Stimulated activated CD4-positive, alpha-beta T cell treated with anti-CD3 and anti-CD28 coated beads, Interleukin-15, amount 100 ng/mL, for 24 hours (primary cell): Measurements from ENCODE around the gene TSPAN9.
"Not testable (repeated sequence)": the region's sequence is repeated elsewhere in the genome, so short reads cannot be mapped to it uniquely, and the experiment has no call there.

Experiments used
- DNase-seq: peaks from one replicate; pipeline ENCODE4 v3.0.0-alpha.2; 2020

The TSPAN9 gene

DNA sequence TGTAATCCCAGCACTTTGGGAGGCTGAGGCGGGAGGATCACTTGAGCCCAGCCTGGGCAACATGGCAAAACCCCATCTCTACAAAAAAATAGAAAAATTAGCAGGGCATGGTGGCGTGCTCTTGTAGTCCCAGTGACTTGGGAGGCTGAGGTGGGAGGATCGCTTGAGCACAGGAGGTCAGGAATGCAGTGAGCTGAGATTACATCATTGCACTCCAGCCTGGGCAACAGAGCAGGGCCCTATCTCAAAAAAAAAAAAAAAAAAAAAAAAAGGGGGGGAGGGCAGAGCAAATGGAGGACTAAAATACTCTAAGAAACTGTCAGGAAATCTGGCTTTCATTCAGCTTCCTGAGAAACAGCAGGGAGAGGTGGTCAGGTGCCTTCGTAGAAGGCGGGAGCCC lies 31.7 kb upstream of the TSPAN9 start:
- DNase-seq: no peak

GRCh38 chr12:3045989-3046388 lies 31.2 kb upstream of the TSPAN9 start:
- no peak for DNase-seq

- DNase-seq: no peak
Measured at GRCh38 chr12:3046441-3047200, 30.6 kb upstream of the TSPAN9 start.

DNA sequence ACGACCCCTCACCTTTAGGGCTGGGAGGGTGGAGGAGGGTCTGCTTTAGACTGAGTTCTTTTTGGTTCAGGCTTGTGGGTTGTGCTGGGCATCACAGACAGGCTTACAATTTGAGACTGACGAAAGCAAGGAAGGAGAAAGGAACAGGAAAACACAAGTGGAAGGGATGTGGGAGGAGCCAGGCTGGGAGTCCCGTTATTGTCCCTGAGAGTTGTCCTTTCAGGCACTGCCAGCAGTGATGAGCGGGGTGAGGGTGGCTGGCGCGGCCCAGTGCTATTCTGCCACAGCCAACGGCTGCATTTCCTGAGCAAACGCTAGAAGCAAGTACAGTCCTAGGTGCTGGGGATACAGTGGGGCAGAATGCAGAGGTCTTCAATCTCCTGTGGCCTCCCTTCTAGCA lies 29.2 kb upstream of the TSPAN9 start:
- DNase-seq: no peak

GRCh38 chr12:3048540-3048939 lies 28.6 kb upstream of the TSPAN9 start:
- DNase-seq: no peak

GRCh38 chr12:3049176-3049575 lies 28.0 kb upstream of the TSPAN9 start:
- DNase-seq: no peak

- no peak for DNase-seq
Measured at GRCh38 chr12:3049611-3050249, 27.4 kb upstream of the TSPAN9 start.

- no peak for DNase-seq
Measured at GRCh38 chr12:3054374-3054773, 22.8 kb upstream of the TSPAN9 start.

GRCh38 chr12:3055026-3055703 lies 22.0 kb upstream of the TSPAN9 start:
- DNase-seq: no peak

GRCh38 chr12:3055704-3056467 lies 21.3 kb upstream of the TSPAN9 start:
- no peak for DNase-seq

DNA sequence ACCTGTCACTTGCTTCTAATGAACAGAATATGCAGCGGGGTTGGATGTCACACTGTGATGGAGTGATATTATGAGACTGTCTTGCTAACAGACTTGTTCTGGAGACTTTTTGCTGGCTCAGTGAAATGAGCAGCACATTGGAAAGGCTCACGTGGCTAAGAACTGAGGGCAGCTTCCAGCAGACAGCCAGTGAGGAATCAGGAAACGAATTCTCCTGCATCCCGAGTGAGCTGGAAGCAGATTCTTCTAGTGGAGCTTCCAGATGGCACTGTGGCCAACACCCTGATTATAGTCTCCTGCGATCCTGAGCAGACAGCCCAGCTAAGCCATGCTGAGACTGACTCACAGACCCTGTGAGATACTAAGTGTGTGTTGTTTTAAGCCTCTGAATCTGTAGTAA lies 16.1 kb upstream of the TSPAN9 start:
- DNase-seq: no peak

- DNase-seq: no peak
Measured at GRCh38 chr12:3061501-3062215, 15.5 kb upstream of the TSPAN9 start.

DNA sequence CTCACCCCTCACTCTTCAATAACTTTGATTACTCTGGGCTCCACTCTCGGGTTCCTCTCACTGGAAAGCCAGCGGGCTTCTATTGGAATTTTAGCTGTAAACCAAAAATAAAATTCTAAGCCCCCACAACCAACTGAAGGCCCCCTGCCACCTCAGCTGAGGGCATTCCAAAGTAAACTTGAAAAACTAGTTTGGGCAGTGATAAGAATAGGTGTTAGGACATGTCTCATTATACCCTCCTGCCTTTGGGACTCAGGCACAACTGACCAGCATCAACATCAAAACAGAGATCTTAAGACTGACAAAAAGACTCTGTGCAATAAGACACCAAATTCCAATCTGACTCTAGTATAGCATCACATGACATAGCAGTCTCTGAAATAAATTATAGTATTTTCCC lies 11.9 kb upstream of the TSPAN9 start:
- DNase-seq: no peak

DNA sequence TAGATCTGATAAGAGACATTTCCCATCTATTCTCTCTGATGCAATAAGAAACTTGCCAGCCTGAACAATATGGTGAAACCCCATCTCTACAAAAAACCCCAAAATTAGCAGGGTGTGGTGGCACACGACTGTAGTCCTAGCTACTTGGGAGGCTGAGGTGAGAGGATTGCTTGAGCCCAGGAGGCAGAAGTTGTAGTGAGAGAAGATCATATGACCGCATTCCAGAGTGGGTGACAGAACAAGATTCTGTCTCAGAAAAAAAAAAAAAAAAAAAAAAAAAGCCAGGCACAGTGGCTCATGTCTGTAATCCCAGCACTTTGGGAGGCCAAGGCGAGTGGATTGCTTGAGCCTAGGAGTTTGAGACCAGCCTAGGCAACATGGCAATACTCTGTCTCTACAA lies 11.3 kb upstream of the TSPAN9 start:
- DNase-seq: not testable (repeated sequence)

- no peak for DNase-seq
Measured at GRCh38 chr12:3069714-3070113, 7.5 kb upstream of the TSPAN9 start.

GRCh38 chr12:3071107-3071506 lies 6.1 kb upstream of the TSPAN9 start:
- no peak for DNase-seq

GRCh38 chr12:3071710-3072109 lies 5.5 kb upstream of the TSPAN9 start:
- DNase-seq: no peak

DNA sequence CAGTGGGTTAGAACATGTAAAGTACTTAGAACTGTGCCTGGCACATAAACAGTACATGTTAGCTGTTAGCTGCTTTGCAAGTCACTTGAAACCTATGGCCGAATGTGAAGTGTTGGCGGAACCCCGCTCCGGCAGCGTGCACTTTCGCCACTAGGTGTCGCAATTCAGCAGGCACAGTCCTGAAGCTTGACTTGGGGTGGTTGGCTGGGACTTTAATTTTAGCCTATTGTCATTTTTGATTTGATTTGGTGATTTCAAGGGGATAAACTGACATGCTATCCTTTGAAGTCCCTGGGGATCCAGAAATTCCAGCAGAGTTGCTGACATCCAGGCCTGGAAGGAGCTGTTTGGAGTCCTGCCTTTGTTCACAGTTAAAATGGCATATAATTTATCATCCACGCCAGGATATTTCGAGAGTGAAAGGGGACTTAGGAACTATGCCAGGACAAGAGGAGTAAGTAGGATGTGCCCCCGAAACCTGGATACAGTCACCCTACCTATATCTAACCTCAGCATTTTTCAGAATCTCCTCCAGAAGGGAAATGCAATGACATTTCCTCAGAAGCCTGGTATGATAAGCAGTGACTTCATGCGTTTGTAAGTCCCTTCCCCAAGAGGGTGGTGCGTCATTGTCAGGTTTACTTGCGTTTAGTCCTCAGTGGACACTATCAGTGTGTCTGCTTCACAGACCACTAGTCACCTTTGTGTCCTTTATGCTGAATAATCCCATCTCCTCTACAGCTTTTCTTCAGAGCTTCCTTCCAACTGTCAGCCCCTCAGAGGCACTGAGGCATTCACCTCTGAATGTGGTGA lies 3.5 kb upstream of the TSPAN9 start:
- peak; percentile 87 for DNase-seq

DNA sequence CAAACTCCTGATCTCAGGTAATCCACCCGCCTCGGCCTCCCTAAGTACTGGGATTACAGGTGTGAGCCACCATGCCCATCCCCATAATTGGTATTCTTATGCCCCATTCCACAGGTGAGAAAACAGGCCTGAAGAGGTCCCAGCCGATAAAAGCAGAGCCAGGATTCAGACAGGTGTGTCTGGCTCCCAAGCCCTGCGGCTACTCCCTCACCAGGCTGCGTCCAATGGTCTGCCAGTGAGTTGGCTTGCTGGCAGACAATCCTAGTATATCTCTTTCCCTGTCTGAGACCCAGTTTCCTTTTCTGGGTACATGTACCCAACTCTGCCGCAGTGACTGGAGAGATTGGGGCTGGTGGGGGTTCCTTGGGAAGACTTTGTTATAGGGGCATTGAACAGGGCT lies 1.9 kb upstream of the TSPAN9 start:
- no peak for DNase-seq

- DNase-seq: no peak
Measured at GRCh38 chr12:3077572-3078081, 448 bp downstream of the TSPAN9 start.

GRCh38 chr12:3078086-3078820 lies 1.1 kb downstream of the TSPAN9 start:
- no peak for DNase-seq
